ENCODE measurements around the gene CRYBG2.
"Not testable (repeated sequence)": the region's sequence is repeated elsewhere in the genome, so short reads cannot be mapped to it uniquely, and the experiment has no call there.

CRYBG2 gene

DNA sequence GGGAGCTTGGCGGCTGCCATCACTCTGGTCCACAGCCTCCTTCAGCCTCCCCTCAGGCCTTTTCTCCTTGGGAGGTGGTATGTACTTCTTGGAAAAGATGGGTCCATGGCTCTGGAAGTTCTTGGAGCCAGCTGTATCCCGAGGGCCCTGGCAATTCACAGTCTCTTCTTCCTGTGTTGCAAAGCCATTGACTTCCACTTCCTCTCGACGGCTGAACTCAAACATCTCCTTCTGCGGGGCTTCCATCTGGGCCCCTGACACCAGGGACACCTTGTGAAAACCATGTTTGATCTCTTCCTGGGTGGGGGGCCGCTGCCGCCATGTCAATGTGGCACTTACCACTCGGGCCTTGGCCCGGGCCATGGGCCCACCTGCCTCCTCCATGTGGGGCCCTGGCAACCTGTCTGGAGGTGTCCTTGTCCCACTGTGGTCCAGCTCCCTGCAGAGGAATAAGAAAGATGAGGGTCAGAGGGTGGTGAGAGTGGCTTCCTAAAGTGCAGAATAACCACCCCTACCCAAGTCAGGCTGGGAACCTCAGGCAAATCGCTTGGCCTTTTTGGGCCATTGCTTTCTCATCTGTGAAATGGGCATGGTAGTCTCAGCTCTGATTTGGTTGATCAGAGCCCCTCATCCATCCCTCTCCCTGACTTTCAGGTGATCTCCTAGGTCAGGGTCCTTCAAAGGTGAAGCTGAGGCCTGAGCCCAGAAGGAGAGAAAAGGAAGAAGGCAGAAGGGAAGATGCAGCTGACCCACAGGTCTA is 7.5 kb downstream of the CRYBG2 start:
- DNase-seq, result no peak

DNA sequence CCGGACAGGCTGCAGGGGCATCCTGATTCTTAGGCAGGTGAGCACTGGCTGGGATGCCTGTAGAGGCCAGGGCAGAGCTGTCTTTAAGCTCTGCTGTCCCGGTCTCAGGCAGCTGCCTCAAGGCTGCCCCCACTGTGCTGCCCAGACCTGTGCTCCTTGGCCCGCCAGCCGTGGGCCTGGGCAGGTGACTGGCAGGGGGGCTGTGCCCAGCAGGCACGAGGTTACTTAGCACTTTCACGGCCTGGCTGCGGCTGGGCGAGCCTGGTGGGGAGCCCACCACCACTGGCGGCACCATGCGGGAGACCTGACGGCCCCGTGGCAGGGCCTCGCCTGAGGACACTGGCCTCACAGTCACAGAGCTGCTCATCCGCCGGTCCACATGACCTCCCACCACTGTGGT is 8.2 kb downstream of the CRYBG2 start:
- no peak for DNase-seq

DNA sequence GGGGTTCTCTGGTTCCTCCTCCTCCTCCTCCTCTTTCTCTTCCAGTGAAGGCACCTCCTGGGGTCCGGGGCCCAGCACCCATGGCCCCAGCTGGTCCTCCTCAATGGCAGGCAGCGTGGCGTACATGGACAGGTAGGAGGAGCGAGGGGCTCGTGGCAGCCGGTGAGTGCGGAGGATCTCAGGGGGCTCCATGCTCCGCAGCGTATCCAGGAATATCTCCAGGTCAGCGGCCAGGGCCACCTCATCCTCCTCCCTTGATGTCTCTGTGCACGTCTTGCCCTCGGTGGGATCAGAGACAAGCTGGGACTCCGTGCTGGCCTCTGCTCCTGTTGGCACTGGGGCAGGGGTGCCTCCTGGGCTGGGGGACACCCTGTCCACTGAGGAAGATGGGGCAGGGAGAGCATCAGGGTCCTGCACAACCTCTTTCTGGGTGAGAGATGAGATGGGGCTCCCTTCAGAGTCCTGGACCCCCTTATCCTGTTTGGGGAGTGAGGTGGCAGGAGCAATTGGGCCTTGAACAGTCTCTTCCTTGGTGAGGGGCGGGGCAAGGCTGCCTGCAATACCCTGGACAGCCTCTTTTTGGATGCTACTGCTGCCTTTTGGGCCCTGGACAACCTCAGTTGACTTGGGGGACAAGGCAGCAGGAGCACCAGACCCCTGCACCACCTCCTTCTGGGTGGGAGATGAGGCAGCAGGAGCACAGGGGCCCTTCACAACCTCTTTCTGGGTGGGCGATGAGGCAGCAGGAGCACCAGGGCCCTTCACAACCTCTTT is 9.6 kb downstream of the CRYBG2 start:
- DNase-seq, result no peak

DNA sequence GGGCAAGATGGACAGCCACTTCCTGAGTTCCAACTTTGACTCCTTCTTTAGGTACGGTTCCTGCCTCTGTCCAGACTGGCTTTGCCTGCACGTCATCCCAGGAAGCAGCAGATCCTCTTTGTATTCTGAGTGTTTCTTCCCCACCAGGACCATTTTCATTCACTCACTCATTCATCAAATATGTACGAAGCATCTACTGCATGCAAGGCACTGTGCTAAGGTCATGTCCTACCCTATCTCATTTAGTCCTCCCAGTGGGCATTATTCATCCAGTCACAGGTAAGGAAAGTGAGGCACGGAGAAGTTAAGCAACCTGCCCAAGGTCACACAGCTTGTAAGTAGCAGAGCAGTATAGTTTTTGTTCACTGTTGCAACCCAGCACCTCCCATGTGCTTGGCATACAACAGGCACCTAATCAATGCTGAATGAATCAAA is 13.9 kb downstream of the CRYBG2 start:
- DNase-seq, result no peak

DNA sequence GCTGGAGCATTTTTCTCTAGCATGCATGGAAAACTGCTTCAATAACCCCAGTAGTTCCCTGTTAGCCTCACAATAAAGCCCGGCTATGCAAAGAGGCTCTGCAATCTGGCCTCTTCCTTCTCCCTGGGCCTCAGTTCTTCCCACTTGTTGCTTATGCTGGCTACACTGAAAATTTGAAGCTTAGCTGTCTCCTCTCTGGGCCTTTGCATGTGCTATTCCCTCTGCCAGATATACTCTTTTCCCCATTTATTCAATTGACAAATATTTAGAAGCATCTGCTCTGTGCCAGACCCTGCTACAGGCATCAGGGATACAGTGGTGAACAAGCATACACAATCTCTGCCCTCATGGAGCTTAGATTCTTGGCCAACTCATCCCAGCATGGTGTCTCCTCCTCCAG is 15.3 kb downstream of the CRYBG2 start:
- DNase-seq, result no peak

DNA sequence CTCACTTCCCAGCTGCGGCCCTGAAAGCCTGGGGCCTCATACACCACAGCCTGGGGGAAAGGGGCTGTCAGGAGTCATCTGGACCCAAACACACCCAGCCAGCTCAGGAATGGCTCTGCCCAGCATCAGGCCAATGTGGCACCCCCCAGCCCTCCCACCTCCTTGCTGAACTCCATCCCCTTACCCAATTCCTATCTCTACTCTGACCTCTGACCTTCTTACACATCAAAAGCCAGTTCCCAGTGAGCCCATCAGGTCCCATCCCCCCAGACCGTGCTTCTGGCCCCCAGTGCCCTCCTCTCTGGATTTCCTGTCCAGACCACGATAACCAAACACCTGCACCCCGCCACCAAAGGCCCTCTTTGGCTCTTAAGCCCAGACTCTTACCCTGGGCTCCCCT is 16.3 kb downstream of the CRYBG2 start:
- no peak for DNase-seq

DNA sequence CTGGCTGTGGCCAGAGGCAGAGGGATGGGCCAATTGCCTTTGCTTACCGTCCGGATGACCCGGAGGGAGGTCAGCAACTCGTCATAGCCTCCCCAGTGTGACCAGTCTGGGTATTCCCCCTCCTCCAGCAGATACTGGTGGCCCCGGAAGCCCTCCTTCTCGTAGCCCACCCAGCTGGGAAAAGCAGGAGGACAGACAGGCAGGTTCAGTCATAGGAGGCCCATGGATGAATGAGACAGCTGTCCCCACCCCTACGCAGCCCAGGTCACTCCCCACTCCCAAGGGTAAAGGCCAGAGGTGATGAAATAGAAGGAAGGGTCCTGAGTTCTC is 16.8 kb downstream of the CRYBG2 start:
- DNase-seq, result no peak

DNA sequence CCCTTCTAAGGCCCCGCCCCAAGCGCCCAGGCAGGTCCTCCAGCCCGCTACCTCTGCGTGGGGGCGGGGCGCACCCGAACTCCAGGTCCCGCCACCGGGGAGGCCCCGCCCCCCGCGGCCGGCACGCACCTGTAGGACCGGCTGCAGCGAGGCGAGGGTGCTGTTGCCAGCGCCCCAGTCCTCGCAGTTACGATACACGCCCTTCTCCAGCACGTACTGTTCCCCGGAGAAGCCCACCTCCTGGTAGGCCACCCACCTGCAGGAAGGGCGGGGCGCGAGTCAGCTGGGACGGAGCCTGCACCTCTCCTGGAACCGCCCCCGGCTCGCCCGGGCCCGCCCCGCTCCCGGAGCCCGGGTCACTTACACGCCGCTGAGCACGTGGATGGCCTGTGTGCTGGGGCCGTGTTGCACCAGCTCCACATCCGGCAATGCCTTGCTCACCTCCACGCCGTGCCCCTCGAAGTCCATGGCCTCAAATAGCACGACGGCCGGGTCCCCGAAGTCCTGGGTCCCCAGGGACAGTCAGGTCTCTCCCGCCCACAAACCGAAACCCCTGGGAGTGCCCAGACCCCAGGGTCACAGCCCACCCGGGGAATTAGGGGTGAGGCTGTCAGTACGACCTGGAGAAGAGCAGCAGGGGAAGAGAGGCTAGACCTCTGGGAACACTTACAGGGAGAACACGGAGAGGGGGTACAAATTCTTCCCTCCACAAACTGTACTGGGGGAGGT is 17.3 kb downstream of the CRYBG2 start:
- peak; percentile 75 for DNase-seq

DNA sequence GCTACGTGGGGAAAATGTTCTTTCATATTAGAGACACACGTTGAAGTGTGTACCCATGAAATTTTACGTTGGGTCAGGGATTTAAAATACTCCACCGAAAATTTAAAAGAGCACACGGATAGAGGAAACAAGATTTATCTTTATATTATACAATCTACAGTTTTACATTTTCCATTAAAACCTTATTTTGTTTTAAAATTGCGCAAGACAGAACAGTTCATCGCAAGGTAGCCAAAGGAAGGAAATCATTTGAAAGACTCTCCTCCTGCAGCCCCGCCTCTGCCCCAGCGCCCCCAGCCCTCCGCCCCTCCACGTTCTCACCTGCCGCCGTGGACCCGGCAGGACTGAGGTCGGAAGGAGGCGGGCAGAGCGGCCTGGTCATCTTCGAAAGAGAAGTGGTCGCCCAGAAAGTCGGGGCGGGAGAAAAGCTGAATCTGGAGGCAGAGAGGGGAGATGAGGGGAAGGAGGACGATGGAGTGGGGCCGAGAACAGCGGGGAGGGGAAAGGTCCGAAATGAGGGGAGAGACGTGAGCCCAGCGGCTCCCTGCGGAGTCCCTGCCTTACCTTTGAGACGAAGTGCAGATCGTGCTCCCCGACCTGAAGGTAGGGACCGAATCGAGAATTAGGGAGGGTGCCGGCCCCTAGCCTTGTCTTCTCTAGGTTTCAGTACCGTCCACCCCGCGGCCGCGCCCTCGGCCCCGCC is 18.0 kb downstream of the CRYBG2 start:
- DNase-seq, result no peak

DNA sequence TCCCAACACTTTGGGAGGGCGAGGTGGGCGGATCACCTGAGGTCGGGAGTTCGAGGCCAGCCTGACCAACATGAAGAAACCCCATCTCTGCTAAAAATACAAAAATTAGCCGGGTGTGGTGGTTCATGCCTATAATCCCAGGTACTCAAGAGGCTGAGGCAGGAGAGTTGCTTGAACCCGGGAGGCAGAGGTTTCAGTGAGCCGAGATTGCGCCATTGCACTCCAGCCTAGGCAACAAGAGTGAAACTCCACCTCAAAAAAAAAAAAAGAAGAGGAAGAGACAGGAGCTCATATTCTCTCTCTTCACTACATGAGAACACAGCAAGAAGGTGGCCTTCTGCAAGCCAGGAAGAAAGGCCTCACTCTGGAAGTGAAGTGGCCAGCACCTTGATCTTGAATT is 20.6 kb downstream of the CRYBG2 start:
- DNase-seq, result not testable (repeated sequence)

DNA sequence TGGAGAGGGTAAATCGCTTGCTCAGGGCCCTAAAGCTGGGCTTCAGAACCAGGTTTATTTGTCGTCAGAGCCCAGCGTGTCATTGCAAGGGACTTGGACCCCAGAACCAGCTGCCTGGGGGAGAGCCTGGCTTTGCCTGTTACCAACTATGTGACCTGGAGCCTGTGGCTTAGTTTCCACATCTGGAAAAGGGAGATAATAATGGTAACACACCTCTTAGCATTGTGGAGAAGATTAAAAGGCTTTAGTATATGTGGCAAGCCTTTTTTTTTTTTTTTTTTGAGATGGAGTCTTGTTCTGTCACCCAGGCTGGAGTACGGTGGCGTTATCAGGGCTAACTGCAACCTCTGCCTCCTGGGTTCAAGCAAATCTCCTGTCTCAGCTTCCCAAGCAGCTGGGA is 23.7 kb downstream of the CRYBG2 start:
- peak; percentile 17 for DNase-seq

DNA sequence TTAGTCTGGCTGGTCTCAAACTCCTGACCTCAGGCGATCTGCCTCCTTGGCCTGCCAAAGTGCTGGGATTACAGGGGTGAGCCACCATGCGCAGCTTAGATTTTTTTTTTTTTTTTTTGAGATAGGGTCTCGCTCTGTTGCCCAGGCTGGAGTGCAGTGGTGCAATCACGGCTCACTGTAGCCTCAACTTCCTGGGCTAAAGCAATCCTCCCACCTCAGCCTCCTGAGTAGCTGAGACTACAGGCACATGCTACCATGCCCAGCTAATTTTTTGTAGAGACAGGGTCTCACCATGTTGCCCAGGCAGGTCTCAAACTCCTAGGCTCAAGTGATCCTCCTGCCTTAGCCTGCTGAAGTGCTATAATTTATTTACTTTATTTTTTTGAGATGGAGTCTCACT is 24.6 kb downstream of the CRYBG2 start:
- not testable (repeated sequence) for DNase-seq

DNA sequence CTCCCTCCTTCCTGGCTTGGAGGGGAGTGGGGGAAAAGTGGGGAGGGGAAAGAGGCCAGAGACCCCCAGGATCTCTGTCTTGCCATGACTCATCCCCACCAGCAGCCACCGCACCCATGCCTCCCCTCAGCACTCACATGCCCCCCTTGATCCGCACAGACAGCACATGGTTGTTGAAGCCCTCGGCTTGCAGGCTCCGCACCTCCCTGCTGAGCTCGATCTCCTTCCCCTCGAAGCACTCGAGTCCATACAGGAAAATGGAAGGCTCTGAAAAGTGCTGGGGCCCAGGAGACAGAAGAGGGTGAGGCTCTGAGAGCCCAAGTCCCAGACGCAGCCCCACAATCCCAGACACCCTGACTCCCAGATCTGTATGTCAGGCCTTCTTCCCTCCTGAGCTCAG is 25.3 kb downstream of the CRYBG2 start:
- DNase-seq, result no peak

DNA sequence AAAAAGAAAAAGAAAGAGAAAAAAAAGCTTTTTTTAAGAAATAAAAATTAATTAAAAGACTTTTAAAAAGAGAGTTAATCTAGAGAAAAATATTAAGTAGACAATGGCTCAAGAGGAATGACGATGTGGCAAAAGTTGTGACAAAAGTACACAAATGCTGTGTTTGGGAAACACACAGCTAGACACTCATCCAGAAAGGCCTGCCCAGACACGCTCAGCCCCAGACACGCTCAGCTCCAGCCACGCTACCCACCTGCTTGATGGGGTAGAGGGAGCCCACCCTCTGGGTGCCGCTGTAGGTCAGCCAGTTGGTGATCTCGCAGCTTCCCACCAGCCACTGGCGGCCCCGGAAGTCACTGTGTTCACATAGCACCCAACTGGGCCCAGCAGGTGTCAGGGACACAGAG is 26.0 kb downstream of the CRYBG2 start:
- DNase-seq, result no peak

DNA sequence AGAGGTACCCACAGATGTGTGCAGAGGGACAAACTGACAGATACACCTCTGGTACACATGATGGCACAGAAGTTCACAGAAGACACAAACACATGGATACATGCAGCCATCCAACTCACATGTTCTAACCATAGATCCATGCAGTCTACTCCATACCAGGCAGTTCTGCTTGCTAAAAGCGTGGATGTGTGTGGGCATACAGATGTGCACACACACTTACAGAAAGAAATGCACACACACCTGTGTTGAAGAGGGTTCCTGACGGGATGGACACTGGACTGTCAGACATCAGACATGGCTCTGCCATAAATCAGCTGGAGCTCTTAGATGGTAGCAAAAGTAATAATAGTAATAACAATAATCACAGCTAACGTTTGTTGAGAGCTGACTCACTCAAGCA is 29.4 kb downstream of the CRYBG2 start:
- DNase-seq, result no peak

DNA sequence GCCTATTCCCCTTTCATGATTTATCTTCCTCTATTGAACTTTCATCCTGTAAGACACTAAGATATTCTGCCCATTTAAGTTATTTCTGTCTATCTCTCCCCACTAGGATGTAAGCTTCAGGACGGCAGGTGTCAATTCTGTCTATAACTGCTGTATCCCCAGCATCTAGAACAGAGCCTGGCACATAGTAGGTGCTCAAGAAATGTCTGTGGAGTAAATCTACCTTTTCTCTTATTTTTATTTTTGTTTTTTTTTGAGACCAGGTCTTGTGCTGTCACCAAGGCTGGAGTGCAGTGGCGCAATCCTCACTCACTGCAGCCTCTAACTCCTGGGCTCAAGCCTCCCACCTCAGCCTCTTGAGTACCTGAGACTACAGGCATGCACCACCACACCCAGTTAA is 30.5 kb downstream of the CRYBG2 start:
- no peak for DNase-seq

DNA sequence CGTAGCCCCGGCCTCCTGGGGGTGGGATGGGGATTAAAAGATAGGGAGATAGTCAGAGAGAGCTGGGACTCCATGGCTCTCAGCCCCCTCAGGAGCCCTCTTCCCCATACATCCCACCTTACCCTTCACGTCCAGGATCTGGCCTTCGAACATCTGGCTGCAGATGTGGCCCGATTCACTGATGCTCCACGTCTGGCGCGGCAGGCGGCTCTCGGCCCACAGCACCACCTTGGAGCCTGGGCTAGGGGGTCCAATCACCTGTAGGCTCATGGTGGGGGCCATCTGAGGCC is 31.9 kb downstream of the CRYBG2 start:
- no peak for DNase-seq

DNA sequence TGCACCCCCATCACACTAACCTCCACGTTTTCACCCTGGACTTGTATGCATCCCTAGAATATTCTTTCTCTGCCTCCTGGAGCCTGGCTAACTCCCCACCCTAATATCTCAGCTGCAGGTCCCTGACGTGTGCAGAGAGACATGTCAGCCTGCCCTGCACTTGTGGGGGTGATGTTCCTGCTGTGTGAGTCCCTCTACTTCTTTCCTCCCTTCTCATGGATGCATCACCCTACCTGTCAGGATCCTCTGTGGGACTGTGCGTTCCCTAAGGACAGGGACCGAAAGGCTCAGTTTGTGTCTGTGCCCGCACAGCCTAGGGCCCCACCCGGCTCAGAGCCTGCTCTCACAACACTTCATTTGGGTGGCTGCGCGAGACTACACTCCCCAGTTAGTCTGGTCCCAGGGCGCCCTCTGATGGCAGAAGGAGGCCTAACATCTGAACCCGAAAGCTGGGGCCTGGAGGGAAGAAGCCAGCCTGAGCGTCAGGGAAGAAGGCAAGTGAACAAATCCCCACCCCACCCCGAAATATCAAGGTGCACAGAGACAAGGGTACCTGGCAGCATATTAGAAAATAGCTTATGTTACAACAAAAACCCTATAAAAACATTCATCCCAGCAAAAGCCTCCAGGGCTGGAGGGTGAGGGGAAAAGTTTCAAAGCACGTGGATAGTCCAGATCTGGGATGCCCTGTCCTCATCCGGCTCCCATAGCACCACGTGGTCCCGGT is 32.5 kb downstream of the CRYBG2 start:
- DNase-seq, result peak; percentile 96

DNA sequence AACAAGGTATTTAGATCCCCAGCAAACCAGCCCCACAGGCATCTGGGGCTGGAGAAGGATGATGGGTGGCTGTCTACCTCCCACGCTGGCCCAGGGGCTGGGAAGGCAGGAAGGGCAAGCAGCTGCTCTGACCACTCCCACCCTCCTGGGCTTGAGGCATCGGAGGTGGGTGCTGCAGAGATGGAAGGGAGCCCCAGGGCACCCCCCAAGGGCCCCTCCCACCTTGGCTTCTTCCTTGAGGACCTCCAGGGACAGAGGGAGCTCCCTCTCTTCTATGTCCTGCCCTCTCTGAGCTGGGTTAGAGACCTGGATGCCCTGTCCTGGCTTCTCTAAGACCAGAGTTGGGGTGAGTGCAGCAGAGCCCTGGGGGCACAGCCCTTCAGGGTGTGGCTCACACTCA is 33.0 kb downstream of the CRYBG2 start:
- no peak for DNase-seq

DNA sequence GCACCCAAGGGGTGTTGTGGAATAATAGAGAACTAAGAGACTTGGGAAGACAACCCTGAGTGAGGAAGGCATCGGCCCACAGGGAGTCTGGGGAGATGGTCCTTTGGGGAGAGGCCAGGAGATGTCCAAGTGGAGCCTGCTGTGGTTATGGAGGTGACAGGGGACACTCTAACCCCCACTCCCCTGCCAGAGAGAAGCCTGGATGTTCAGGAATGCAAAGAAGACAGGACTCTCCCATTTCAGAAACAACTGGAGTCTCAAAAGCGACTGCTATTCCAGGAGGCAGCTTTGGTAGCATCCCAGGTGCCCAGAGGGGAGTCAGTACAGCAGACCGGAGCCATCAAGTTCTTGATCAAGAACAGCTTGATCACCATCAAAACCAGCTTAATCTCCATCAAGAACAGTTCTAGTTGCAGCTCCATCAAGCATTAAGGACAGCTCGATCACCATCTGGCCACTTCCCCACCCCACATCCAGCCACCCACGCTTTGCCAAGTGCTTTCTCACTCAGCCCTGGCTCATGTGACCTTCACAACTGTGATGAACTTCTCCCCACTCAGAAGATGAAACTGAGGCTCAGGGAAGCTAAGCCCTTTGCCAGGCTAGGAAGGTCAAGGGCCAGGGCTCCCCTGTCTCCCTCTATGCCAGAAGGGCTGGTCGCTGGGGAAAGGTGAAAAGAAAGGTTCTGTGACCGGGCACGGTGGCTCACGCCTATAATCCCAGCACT is 35.4 kb downstream of the CRYBG2 start:
- DNase-seq, result peak; percentile 69

DNA sequence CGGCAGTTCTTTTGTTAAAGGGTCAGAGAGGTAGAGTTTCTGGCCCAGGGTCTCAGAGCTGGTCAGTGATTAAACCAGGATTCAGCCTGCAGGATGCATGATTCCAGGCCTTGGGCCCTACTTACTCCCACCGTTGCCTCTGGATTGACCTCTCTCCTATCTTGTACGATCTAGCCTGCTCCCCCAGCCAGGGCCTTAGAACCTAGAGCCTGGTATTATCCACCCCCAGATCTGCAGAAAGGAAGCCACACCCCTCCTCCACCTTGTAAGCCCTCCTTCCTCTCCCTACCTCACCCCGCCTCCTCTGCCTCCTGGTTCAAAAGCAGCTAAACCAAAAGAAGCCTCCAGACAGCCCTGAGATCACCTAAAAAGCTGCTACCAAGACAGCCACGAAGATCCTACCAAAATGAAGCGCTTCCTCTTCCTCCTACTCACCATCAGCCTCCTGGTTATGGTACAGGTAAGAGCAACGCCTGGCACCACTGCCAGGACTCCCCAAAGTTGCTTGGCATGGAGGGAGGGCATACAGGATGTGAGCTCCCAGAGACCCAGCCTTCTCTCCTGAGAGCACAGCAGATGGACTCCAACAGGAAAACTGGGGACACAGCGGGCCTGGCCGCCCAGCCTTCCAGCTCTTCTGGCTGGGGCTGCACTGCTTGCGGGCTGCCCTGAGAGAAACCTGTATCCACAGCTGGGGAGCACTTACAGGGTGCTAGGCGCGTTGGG is 36.2 kb downstream of the CRYBG2 start, which contains the start of gene CD52:
Gene CD52 (plus strand): TSS at position 347 of the 726 bp plus-strand sequence. CDS start 60 bp downstream, at position 407.
- DNase-seq, result peak; percentile 84
